ENCODE measurements around the gene DZIP3.

GRCh38 chr3:108602249-108602934, 12.9 kb downstream of the DZIP3 start:
- TF ChIP-seq CTCF (IDR thresholded peaks at IDR 0.05; ENCODE audit: low read depth, low read length) (no peak), EZH2phosphoT487 (IDR thresholded peaks at IDR 0.05; ENCODE audit: low read depth) (no peak)

Measured in OCI-LY3 (cell line).